Dermis microvascular lymphatic vessel endothelial cell (primary cell): ENCODE results near the gene CENPB. TPM values are rescaled to one million over a fixed set of nuclear protein-coding genes. Genes with fewer than 3 reads are reported as not detected.
A peak's percentile ranks its signal among the peaks of the same experiment; 100 is the strongest.

Experiments used
- DNase-seq, 2 donors: peaks; one replicate each; pipeline versions ENCODE4 v3.0.0 to v3.0.0-alpha.2; 2010; ENCODE audit warnings: low read depth in 2 of 2
- total RNA-seq: library from RNA; depleted of rRNA; stranded (reverse); fragments of >200 nt; gene quantifications from 2 replicates; pipeline ENCODE4 v1.2.1, GENCODE V29; 2014

The CENPB gene
- total RNA-seq, 1 donor from 2014 or later = 65.5 TPM

- no peak for DNase-seq
Measured at GRCh38 chr20:3751305-3751674, 35.2 kb downstream of the CENPB start.

- DNase-seq = no peak
Measured at GRCh38 chr20:3749689-3750531, 36.6 kb downstream of the CENPB start.

DNA sequence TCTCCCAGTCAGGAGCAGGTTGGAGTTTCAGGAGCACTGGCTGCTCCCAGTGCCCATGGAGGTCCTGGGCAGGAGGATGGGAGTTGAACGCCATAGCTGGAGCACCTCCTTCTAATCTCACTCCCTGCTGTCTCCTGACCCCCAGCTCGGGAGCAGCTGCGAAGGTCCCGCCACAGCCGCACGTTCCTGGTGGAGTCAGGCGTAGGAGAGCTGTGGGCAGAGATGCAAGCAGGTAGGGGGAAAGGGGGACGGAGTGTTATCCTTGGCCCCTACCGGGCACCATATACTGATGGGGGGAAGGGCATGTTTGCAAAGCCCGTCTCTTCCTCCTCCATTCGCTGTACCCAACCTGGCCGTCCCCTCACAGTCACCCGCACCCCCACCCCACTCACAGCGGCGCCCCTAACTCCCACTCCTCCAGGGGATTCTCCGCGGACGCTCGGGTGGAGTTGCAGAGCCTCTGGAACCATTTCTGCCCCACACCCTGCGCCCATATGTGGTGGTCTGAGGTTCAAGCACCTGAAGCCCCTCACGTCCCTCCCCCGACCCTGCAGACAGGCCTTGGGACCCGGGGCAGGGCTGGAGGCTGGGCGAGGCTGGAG, 37.4 kb downstream of the CENPB start:
- DNase-seq = no peak

GRCh38 chr20:3748073-3748472, 38.5 kb downstream of the CENPB start:
- no peak for DNase-seq

GRCh38 chr20:3747471-3747870, 39.1 kb downstream of the CENPB start:
- DNase-seq = no peak

- DNase-seq = no peak
Measured at GRCh38 chr20:3745686-3746173, 40.8 kb downstream of the CENPB start.

DNA sequence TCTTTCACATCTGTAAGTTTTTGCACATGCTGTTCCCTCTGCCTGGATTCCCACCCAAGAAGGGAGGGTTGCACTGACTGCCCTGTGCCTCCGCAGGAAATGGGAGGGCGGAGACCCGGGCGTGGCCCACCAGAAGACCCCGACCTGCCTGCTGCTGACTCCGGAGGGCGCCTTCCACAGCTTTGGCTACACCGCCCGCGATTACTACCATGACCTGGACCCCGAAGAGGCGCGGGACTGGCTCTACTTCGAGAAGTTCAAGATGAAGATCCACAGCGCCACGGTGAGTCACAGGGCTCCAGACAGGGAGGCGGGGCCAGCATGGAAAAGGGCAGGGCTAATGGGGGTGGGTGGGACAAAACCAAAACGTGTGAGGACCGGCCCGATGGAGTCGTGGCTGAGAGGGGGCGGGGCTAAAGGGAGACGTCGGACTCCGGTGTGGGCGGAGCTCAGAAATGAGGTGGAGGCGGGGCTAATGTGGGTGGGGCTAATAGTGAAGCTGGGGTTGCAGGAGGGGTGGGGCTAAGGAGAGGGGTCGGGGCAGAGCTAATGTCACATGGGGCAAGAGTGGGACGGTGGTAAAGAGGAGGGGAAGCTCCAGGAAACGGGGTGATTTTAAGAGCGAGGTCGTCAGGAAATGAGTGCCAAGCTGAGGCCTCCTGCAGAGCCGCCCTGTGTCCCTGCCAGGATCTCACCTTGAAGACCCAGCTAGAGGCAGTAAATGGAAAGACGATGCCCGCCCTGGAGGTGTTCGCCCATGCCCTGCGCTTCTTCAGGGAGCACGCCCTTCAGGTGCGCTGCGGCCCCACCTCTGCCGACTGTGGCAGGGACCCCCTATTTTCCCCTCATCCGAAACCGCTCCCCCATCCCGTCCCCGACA, 41.5 kb downstream of the CENPB start:
- peak in 1 of 2 donors; percentile 19 for DNase-seq

DNA sequence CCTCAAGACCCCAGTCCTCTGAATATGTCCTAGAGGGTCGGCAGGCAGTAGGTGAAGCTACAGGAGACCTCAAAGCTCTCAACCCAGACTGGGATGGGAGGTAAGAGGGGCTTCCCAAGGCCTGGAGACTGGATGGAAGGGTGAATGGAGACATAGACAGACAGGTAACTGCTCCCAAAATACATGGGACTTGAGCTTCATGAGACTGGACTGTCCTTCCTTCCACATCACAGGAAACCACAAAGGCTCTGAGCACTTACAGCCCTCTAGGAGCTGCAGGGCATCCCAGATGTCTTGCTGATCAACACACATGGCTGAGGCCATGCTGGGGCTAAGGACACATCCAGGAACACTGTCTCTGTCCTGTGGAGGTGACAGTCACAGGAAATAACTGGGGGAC, 42.5 kb downstream of the CENPB start:
- no peak for DNase-seq

- DNase-seq = no peak
Measured at GRCh38 chr20:3743251-3743650, 43.3 kb downstream of the CENPB start.

GRCh38 chr20:3741836-3742458, 44.6 kb downstream of the CENPB start:
- no peak for DNase-seq

- DNase-seq = no peak
Measured at GRCh38 chr20:3740615-3741301, 45.8 kb downstream of the CENPB start.

GRCh38 chr20:3739926-3740451, 46.6 kb downstream of the CENPB start:
- DNase-seq = no peak

GRCh38 chr20:3739054-3739925, 47.2 kb downstream of the CENPB start:
- DNase-seq = peak; percentile 33 to 68

DNA sequence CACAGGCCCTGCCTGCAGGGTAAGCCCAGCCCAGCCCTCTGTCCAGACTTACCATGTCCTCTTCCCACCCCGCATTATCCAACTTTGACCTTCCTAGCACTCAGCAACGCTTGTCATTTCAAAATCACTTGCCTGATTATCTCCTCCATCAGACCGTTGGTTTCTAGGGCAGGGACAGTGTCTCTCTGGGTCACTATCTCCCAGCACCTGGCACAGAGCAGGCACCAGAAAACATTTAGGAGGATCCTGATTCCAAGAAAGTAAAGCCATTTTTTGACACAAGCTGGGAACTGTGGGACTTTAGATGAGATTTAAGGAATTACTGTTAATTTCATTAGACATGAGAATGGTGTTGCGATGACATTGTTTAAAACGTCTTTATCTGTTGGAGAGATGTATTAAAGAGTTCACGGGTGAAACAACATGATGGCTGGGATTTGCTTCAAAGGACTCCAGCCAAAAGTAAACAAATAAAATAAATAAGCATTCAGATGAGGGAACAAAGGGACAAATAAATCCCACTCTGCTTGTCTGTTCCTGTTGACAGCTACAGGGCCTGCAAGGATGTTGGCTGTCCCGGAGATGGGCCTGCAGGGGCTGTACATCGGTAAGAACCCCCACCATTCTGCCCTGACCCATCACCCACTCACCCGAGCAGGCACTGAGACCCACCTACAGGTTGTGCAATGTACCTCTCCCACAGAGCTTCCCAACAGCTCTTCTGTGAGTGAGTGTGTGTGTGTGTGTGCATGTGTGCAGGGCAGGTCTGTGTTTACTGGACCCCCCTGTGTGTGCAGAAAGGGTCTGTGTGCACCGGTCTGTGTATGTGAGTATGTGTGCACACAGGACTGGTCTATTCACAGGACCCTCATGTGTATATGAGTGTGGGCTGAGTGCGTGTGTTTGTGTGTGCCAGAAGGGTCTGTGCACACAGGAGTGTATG, 48.2 kb downstream of the CENPB start:
- DNase-seq = no peak

GRCh38 chr20:3735768-3736167, 50.8 kb downstream of the CENPB start:
- no peak for DNase-seq

- peak in 1 of 2 donors; percentile 13 for DNase-seq
Measured at GRCh38 chr20:3734111-3734843, 52.3 kb downstream of the CENPB start.
